PC-9 (cell line): ENCODE results near the gene SPAG5.

Experiments used
- CTCF ChIP-seq: fragments of 200-600 bp; sonication (generic); conservative IDR thresholded peaks from 2 replicates; pipeline ENCODE4 v1.6.1; 2017; ENCODE audit warnings: mixed run types, antibody characterized with exemption, mild to moderate bottlenecking, moderate library complexity
- EZH2 ChIP-seq: fragments of 200-600 bp; sonication (generic); IDR thresholded peaks from 2 replicates; pipeline ENCODE4 v1.8.0; 2017; ENCODE audit warnings: antibody characterized with exemption, low read depth

DNA sequence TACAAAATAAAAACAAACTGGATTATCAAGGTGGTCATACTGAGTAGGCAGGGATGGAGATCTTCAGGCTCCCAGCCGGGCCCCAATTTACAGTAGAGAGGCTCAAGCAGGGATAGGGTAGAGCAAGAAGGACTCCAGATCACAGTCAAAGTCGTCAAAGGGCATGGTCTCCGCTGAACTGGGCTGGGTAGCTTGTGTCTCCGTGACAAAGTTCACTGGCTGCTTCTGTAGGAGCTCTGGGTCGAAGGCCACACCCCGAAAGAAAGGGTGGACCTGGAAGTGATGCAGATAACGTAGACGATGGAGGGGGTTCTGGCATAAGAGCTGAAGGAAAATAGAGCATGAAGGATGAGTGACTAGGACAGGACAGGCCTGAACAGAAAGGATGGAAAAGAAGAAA, 11.6 kb upstream of the SPAG5 start:
- no peak for TF ChIP-seq CTCF
- no peak for TF ChIP-seq EZH2
